B cell (primary cell): ENCODE measurements around the gene EPHA5. TPM values are rescaled to one million over a fixed set of nuclear protein-coding genes. Genes with fewer than 3 reads are reported as not detected.

Experiments
- ATAC-seq: fragments of 200-7000 bp; cut with Tn5 transposase; one replicate; pipeline ENCODE4 v1.10.0; 2021; ENCODE audit warnings: low read depth, mild to moderate bottlenecking, moderate number of reproducible peaks, moderate library complexity
- CTCF ChIA-PET: fragments of 350-600 bp; sonication (Branson Sonifier 250); formaldehyde crosslinking; loops from one replicate; lab custom pipeline; 2021; ENCODE audit warnings: antibody characterized with exemption, inconsistent platforms; lab: Charles Lee
- POLR2A ChIA-PET: fragments of 350-600 bp; sonication (Branson Sonifier 250); formaldehyde crosslinking; loops from one replicate; lab custom pipeline; 2021; ENCODE audit warnings: antibody characterized with exemption; lab: Charles Lee
- DNase-seq: peaks from one replicate; pipeline ENCODE4 v3.0.0; 2013
- H2AFZ ChIP-seq: 2 replicates; pipeline ENCODE4 v1.6.1; 2012; ENCODE audit warnings: mild to moderate bottlenecking, low read depth, low read length; ENCODE audit not compliant: insufficient read depth, poor library complexity, severe bottlenecking
- H3K27ac ChIP-seq, 2 donors: 1 replicate in 1 of 2; 2 replicates in 1 of 2; pipeline ENCODE4 v1.5.1; 2012 to 2013; ENCODE audit warnings: low read length in 2 of 2, mild to moderate bottlenecking in 2 of 2, moderate library complexity in 1 of 2
- H3K27me3 ChIP-seq, 4 experiments: fragments of 200-600 bp in 1 of 4; sonication (generic) in 1 of 4; replicated peaks in 1 of 4; 1 replicate in 2 of 4; 2 replicates in 2 of 4; pipeline versions ENCODE4 v1.6.1 to v1.7.0; 2013 to 2016; ENCODE audit warnings: low read length in 3 of 4, mild to moderate bottlenecking in 2 of 4, mixed read lengths in 1 of 4, moderate library complexity in 1 of 4; ENCODE audit not compliant: insufficient read depth in 4 of 4, control insufficient read depth in 3 of 4; ENCODE audit errors: control extremely low read depth in 1 of 4
- H3K36me3 ChIP-seq, 2 experiments: replicated peaks in 1 of 2; 1 replicate in 1 of 2; 2 replicates in 1 of 2; pipeline versions ENCODE4 v1.6.1 to v1.7.1; 2013; ENCODE audit warnings: low read length in 1 of 2; ENCODE audit not compliant: insufficient read depth in 2 of 2, control insufficient read depth in 1 of 2; ENCODE audit errors: control extremely low read depth in 1 of 2, extremely low read depth in 1 of 2
- H3K4me1 ChIP-seq, 2 donors: fragments of 200-600 bp in 1 of 2; sonication (generic) in 1 of 2; 1 replicate in 1 of 2; 2 replicates in 1 of 2; pipeline versions ENCODE4 v1.5.1 to v1.6.1; 2013 to 2017; ENCODE audit warnings: low read length in 2 of 2; ENCODE audit not compliant: control insufficient read depth in 2 of 2, insufficient read depth in 2 of 2
- H3K4me2 ChIP-seq: replicated peaks from 2 replicates; pipeline ENCODE3; 2012; ENCODE audit warnings: mild to moderate bottlenecking, low read depth, low read length; ENCODE audit not compliant: poor library complexity, severe bottlenecking
- H3K4me3 ChIP-seq, 5 experiments: fragments of 200-600 bp in 1 of 5; sonication (generic) in 1 of 5; 1 replicate in 3 of 5; 2 replicates in 2 of 5; pipeline versions ENCODE4 v1.5.1 to v1.7.0; 2011 to 2016; ENCODE audit warnings: low read length in 4 of 5, mild to moderate bottlenecking in 4 of 5, low read depth in 2 of 5, control low read depth in 1 of 5, moderate library complexity in 1 of 5; ENCODE audit not compliant: insufficient read depth in 1 of 5; ENCODE audit errors: control extremely low read depth in 1 of 5, extremely low read depth in 1 of 5
- H3K79me2 ChIP-seq: fragments of 200-600 bp; sonication (generic); one replicate; pipeline ENCODE4 v1.6.0; 2016; ENCODE audit warnings: low read length; ENCODE audit not compliant: control insufficient read depth, insufficient read depth
- H3K9ac ChIP-seq: fragments of 200-600 bp; sonication (generic); 2 replicates; pipeline ENCODE4 v1.6.1; 2017; ENCODE audit warnings: mild to moderate bottlenecking, low read length, moderate library complexity
- H3K9me3 ChIP-seq, 3 donors: one replicate each; pipeline versions ENCODE4 v1.6.1 to v1.7.1; 2013; ENCODE audit warnings: low read length in 2 of 3; ENCODE audit not compliant: control insufficient read depth in 2 of 3, insufficient read depth in 1 of 3; ENCODE audit errors: control extremely low read depth in 1 of 3
- H4K20me1 ChIP-seq: 2 replicates; pipeline ENCODE4 v1.6.0; 2012; ENCODE audit warnings: mild to moderate bottlenecking, low read length; ENCODE audit not compliant: insufficient read depth, control insufficient read depth, poor library complexity, severe bottlenecking
- H3K27ac Mint-ChIP-seq: one replicate; pipeline ENCODE4 v1.8.0; 2021; ENCODE audit warnings: mixed read lengths
- H3K27me3 Mint-ChIP-seq: one replicate; pipeline ENCODE4 v1.8.0; 2021; ENCODE audit warnings: mixed read lengths
- H3K4me1 Mint-ChIP-seq: one replicate; pipeline ENCODE4 v1.8.0; 2021; ENCODE audit warnings: mixed read lengths
- H3K4me3 Mint-ChIP-seq: one replicate; pipeline ENCODE4 v1.8.0; 2021; ENCODE audit warnings: mixed read lengths
- H3K9me3 Mint-ChIP-seq: one replicate; pipeline ENCODE4 v1.8.0; 2022; ENCODE audit warnings: mixed read lengths; ENCODE audit not compliant: insufficient read depth
- EZH2 ChIP-seq: IDR thresholded peaks from 2 replicates; pipeline ENCODE4 v1.6.1; 2012; ENCODE audit warnings: borderline replicate concordance, low read depth, mild to moderate bottlenecking, moderate library complexity, low read length; ENCODE audit not compliant: insufficient read depth, poor library complexity, severe bottlenecking
- WGBS: methylation state at CpG from one replicate; pipeline ENCODE4 v1.1.5; 2013; ENCODE audit warnings: missing lambda C conversion rate; ENCODE audit not compliant: insufficient coverage; 5-methylcytosine and 5-hydroxymethylcytosine counted together
- intact Hi-C: fragments of 100-400 bp; cut with micrococcal nuclease; formaldehyde crosslinking; loops from one replicate; pipeline ENCODE4 v1.10.0; 2022
- polyA plus RNA-seq: library from polyadenylated mRNA; depleted of rRNA; stranded (reverse); fragments of >200 nt; gene quantifications from 2 replicates; pipeline ENCODE4 v1.2.3, GENCODE V29; 2012
- total RNA-seq, 2 donors: library from RNA; stranded (reverse); fragments of 120-200 nt in 1 of 2; gene quantifications; 1 replicate in 1 of 2; 2 replicates in 1 of 2; pipeline versions ENCODE4 v1.2.3 to v1.2.4, GENCODE V29; 2013 to 2022
- TF ChIP-seq, protein P1 (sequence below): fragments of 200-600 bp; IDR thresholded peaks from one replicate; pipeline ENCODE4 v1.8.0; 2022; ENCODE audit warnings: antibody characterized with exemption, mild to moderate bottlenecking

The EPHA5 gene
- total and polyA plus RNA-seq, 2 donors (not counting 1 experiment from before 2014, with no cell fraction given): not detected

DNA sequence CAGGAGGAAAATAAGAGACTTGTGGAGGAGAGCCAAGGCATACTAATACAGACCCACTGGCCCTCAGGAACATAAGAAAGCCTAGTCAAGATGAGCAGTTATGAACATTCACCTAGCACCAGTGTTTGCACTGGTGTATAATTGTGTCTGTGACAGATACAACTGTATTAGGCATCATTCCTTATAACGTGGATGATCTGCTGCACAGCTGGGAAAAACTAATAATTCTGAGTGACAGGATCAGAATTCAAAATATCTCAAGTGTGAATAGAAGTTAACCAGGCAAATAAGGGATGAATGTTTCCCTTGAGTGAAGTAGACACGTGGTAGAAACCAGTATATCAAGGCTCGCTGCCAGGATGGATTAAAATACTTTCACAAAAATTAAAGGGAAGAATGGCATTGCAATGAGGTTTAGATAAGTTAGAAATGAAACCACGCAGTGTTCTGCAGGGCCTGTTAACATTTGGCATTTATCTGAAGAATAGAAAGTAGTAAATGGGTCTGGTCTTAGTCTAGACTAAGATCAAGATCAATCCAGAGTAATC lies 325.9 kb downstream of the EPHA5 start:
- Mint-ChIP-seq H3K27me3 (no peaks in the 10 kb centered on the region), H3K27ac (no peak overlapping the region), H3K4me1 (no peaks in the 10 kb centered on the region), H3K9me3 (no peaks in the 10 kb centered on the region), H3K4me3 (no peak overlapping the region)
- Histone ChIP-seq H4K20me1 (no peaks in the 10 kb centered on the region), H3K9ac (no peak overlapping the region), H2AFZ (no peak overlapping the region), H3K4me2 (no peak overlapping the region), H3K27me3 (no peaks in the 10 kb centered on the region), H3K9me3 (no peaks in the 10 kb centered on the region), H3K79me2 (no peaks in the 10 kb centered on the region), H3K27ac (no peak overlapping the region), H3K4me1 (no peaks in the 10 kb centered on the region), H3K36me3 (no peaks in the 10 kb centered on the region), H3K4me3 (no peak overlapping the region)
- TF ChIP-seq EZH2: no peak
- TF ChIP-seq, protein P1, sequence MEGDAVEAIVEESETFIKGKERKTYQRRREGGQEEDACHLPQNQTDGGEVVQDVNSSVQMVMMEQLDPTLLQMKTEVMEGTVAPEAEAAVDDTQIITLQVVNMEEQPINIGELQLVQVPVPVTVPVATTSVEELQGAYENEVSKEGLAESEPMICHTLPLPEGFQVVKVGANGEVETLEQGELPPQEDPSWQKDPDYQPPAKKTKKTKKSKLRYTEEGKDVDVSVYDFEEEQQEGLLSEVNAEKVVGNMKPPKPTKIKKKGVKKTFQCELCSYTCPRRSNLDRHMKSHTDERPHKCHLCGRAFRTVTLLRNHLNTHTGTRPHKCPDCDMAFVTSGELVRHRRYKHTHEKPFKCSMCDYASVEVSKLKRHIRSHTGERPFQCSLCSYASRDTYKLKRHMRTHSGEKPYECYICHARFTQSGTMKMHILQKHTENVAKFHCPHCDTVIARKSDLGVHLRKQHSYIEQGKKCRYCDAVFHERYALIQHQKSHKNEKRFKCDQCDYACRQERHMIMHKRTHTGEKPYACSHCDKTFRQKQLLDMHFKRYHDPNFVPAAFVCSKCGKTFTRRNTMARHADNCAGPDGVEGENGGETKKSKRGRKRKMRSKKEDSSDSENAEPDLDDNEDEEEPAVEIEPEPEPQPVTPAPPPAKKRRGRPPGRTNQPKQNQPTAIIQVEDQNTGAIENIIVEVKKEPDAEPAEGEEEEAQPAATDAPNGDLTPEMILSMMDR: no peak
- intact Hi-C loops: no loop called here
- 67% methylated on average over 1 of the region's 4 CpGs for WGBS
- DNase-seq: no peak
- no peak for ATAC-seq
- ChIA-PET CTCF (no interaction called here), POLR2A (no interaction called here)

DNA sequence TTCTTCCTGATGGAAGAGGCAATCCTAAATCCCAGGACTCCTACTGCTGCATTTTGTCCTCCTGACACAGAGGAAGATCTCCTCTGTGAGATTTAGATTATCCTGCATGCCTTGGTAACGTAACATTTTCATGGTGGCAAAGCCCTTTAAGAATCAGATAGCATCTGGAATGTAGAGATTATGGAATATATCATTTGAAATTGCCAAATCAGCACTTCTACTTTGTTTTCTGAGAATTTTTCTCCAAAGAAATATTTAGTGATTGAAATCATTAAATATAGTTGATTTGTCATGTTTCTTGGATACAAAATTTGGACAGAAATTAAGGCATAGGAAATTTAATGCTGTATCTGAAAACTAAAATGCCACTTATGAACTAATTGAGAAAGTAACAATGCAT lies 326.9 kb downstream of the EPHA5 start:
- Mint-ChIP-seq H3K27me3 (no peaks in the 10 kb centered on the region), H3K4me1 (no peaks in the 10 kb centered on the region), H3K4me3 (no peak overlapping the region), H3K27ac (no peak overlapping the region), H3K9me3 (no peaks in the 10 kb centered on the region)
- H2AFZ ChIP-seq: no peak overlapping the region
- H3K9ac ChIP-seq: no peak overlapping the region
- CTCF ChIA-PET: no interaction called here
- no peaks in the 10 kb centered on the region for H3K27me3 ChIP-seq
- ATAC-seq: no peak
- H3K36me3 ChIP-seq: no peaks in the 10 kb centered on the region
- 80% methylated on average over 1 of the region's 1 CpG for WGBS
- H4K20me1 ChIP-seq: no peaks in the 10 kb centered on the region
- no peak overlapping the region for H3K27ac ChIP-seq
- no peak overlapping the region for H3K4me3 ChIP-seq
- intact Hi-C loops: no loop called here
- no peaks in the 10 kb centered on the region for H3K4me1 ChIP-seq
- DNase-seq: no peak
- no peak for TF ChIP-seq EZH2
- TF ChIP-seq, protein P1: no peak
- POLR2A ChIA-PET: no interaction called here
- no peaks in the 10 kb centered on the region for H3K79me2 ChIP-seq
- no peak overlapping the region for H3K4me2 ChIP-seq
- H3K9me3 ChIP-seq: no peaks in the 10 kb centered on the region
